ENCODE data around the gene MACF1. TPM values are rescaled to one million over a fixed set of nuclear protein-coding genes. Genes with fewer than 3 reads are reported as not detected.

The MACF1 gene
- total and polyA plus RNA-seq, 9 donors, result 198 to 352 (median 263) TPM

DNA sequence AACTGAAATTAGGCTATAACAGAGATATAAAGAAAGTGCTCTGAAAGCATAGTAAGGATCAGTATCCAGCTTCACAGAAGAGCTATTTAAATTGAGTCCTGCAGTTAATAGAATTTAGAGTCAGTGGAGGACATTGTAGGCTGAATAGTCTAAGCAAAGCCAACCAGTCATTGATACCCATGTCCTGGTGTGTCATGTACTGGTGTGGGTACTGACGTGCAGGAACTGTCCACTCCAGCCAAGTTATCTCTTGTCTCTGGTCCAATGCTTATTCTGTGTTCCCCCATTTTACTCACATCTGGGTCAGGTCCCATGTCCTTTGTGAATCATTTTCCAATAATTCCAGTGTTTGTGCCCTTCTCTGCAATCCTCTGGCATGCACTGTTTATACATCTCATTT, 90.0 kb downstream of the MACF1 start:
- DNase-seq, result no peak

DNA sequence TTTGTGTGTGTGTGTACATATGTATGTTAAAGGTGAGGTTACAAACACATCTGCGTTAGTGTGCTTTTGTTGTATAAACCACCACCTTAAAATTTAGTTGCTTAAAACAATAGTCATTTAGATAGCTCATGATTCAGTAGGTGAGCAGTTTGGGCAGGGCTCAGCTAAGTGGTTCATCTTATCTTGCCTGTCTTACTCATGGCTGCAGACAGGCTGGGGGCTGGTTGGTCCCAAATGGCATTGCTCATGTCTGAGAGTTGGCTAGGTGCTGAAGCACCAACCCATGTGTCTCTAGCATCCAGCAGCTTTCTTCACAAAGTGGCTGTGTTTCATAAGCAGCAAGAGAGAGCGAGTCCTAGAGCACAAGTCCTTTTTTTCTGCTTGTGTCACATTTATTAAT, 91.4 kb downstream of the MACF1 start:
- no peak for DNase-seq
- H3K27ac ChIP-seq (ENCODE audit: low read length), result no peak overlapping the region
- no peak overlapping the region for H3K4me3 ChIP-seq (ENCODE audit: low read length)
- no peaks in the 10 kb centered on the region for H3K4me1 ChIP-seq (ENCODE audit: control insufficient read depth, insufficient read depth, low read length)
- no peaks in the 10 kb centered on the region for H3K27me3 ChIP-seq (ENCODE audit: control insufficient read depth, insufficient read depth, low read length)
- H3K9me3 ChIP-seq (replicated peaks; ENCODE audit: control insufficient read depth, low read depth, low read length), result no peaks in the 10 kb centered on the region
- WGBS (ENCODE audit: insufficient coverage), result 100% methylated on average over 1 of the region's 2 CpGs
- peaks cover 64% of the 10 kb centered on the region for H3K36me3 ChIP-seq (ENCODE audit: control insufficient read depth, insufficient read depth, low read length)

More for the DNA sequence above, 90.0 kb downstream of the MACF1 start:
- H3K27me3 ChIP-seq (ENCODE audit: control insufficient read depth, insufficient read depth, low read length), result no peaks in the 10 kb centered on the region
- WGBS (ENCODE audit: insufficient coverage), result 80% methylated on average over 1 of the region's 1 CpG
- peaks cover 54% of the 10 kb centered on the region for H3K36me3 ChIP-seq (ENCODE audit: control insufficient read depth, insufficient read depth, low read length)
- H3K4me1 ChIP-seq (ENCODE audit: control insufficient read depth, insufficient read depth, low read length), result no peaks in the 10 kb centered on the region
- no peak overlapping the region for H3K4me3 ChIP-seq (ENCODE audit: low read length)
- H3K9me3 ChIP-seq (replicated peaks; ENCODE audit: control insufficient read depth, low read depth, low read length), result no peaks in the 10 kb centered on the region
- no peak overlapping the region for H3K27ac ChIP-seq (ENCODE audit: low read length)

DNA sequence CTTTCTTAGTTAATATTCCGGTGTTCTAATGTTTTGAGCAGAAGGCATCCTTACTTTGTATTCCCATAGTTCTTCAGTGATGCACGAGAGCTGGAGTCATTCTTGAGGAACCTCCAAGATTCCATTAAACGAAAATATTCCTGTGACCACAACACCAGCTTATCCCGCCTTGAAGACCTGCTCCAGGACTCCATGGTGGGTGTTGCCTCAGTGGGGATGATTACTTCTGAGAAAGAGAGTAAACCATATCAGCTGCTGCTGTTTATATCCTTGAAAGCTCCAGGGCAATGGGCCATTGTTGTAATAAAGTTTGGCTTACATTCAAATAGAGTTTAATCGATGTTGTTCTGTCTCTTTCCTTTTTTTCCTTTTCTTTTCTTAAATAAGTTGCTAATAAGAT, 93.1 kb downstream of the MACF1 start:
- H3K4me1 ChIP-seq (ENCODE audit: control insufficient read depth, insufficient read depth, low read length), result no peaks in the 10 kb centered on the region
- peak; percentile 14 for DNase-seq
- H3K36me3 ChIP-seq (ENCODE audit: control insufficient read depth, insufficient read depth, low read length), result peaks cover 61% of the 10 kb centered on the region

DNA sequence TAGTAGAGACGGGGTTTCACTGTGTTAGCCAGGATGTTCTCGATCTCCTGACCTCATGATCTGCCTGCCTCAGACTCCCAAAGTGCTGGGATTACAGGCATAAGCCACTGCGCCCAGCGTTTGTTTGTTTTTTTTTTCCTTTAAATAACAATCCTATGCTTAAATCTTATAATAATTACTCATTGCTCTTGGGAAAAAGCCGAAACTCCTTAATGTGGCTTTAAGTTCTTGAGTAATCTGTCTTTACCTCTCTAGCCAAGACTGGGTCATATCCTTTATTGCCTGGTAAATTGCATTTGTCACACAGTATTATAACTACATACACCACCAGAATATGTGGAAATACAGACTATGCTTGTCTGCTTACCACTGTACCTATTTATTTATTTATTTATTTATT, 97.1 kb downstream of the MACF1 start:
- Histone ChIP-seq H3K4me3 (ENCODE audit: low read length) (no peak overlapping the region), H3K9me3 (replicated peaks; ENCODE audit: control insufficient read depth, low read depth, low read length) (no peaks in the 10 kb centered on the region), H3K27me3 (ENCODE audit: control insufficient read depth, insufficient read depth, low read length) (no peaks in the 10 kb centered on the region), H3K36me3 (ENCODE audit: control insufficient read depth, insufficient read depth, low read length) (peaks cover 40% of the 10 kb centered on the region), H3K4me1 (ENCODE audit: control insufficient read depth, insufficient read depth, low read length) (no peaks in the 10 kb centered on the region), H3K27ac (ENCODE audit: low read length) (no peak overlapping the region)
- WGBS (ENCODE audit: insufficient coverage), result no CpG with 5 or more reads among the region's 5 CpGs
- no peak for DNase-seq

More for the DNA sequence above, 93.1 kb downstream of the MACF1 start:
- Histone ChIP-seq H3K27me3 (ENCODE audit: control insufficient read depth, insufficient read depth, low read length) (no peaks in the 10 kb centered on the region), H3K4me3 (ENCODE audit: low read length) (no peak overlapping the region), H3K9me3 (replicated peaks; ENCODE audit: control insufficient read depth, low read depth, low read length) (no peaks in the 10 kb centered on the region), H3K27ac (ENCODE audit: low read length) (no peak overlapping the region)
- no CpG with 5 or more reads among the region's 5 CpGs for WGBS (ENCODE audit: insufficient coverage)

DNA sequence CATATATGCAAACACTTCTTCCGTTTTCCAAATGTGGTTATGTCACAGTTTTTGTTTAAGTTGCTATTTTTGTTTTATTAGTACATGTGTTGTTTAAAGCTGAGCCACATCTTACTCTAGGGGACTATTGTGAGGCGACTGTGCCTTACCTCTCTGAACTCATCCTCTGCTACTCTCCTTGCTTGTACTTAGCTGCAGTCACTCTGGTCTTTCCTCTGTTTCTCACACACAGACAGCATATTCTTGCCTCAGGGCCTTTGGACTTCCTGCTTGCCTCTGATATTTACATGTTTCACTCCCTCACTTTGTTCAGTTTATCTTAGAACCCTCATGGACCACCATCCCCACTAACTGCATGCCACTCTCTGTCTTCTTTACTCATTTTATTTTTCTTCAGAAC, 101.1 kb downstream of the MACF1 start:
- Histone ChIP-seq H3K4me3 (ENCODE audit: low read length) (no peak overlapping the region), H3K4me1 (ENCODE audit: control insufficient read depth, insufficient read depth, low read length) (no peaks in the 10 kb centered on the region), H3K36me3 (ENCODE audit: control insufficient read depth, insufficient read depth, low read length) (peaks cover 34% of the 10 kb centered on the region), H3K27ac (ENCODE audit: low read length) (no peak overlapping the region), H3K27me3 (ENCODE audit: control insufficient read depth, insufficient read depth, low read length) (no peaks in the 10 kb centered on the region), H3K9me3 (replicated peaks; ENCODE audit: control insufficient read depth, low read depth, low read length) (no peaks in the 10 kb centered on the region)
- no peak for DNase-seq
- no CpG with 5 or more reads among the region's 2 CpGs for WGBS (ENCODE audit: insufficient coverage)

DNA sequence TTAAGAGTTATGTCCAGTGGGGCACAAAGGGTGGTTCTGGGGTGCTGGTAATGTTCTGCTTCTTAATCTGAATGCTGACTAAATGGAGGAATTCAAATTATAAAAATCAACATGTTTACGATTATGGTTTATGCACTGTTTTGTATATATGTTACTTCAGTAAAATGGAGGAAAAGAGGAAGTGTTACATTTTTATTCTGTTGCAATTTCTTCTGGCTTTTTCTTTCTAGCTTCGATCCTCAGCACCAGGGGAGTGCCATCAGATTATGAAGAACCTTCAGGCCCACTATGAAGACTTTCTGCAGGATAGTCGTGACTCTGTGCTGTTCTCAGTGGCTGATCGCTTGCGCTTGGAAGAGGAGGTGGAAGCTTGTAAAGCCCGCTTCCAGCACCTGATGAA, 105.5 kb downstream of the MACF1 start:
- Histone ChIP-seq H3K27ac (ENCODE audit: low read length) (no peak overlapping the region), H3K9me3 (replicated peaks; ENCODE audit: control insufficient read depth, low read depth, low read length) (no peaks in the 10 kb centered on the region), H3K27me3 (ENCODE audit: control insufficient read depth, insufficient read depth, low read length) (no peaks in the 10 kb centered on the region), H3K4me3 (ENCODE audit: low read length) (no peak overlapping the region), H3K36me3 (ENCODE audit: control insufficient read depth, insufficient read depth, low read length) (peaks cover 30% of the 10 kb centered on the region), H3K4me1 (ENCODE audit: control insufficient read depth, insufficient read depth, low read length) (no peaks in the 10 kb centered on the region)
- DNase-seq, result no peak
- WGBS (ENCODE audit: insufficient coverage), result 100% methylated on average over 4 of the region's 6 CpGs

DNA sequence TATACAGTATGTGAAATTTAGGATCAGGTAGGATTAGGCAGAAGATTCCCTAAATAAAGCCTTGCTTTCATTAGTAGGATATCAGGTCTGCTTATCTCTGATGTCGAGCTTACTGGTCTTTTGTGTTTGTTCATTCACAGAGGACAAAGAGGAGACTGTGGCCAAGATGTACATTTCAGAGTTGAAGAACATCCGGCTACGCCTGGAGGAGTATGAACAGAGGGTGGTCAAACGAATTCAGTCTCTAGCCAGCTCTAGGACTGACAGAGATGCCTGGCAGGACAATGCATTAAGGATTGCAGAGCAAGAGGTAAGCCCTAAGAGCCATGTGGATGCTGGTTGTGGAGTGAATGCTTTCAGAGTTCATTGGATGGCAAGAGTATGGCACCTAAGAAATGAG, 106.2 kb downstream of the MACF1 start:
- DNase-seq, result no peak
- Histone ChIP-seq H3K36me3 (ENCODE audit: control insufficient read depth, insufficient read depth, low read length) (peaks cover 32% of the 10 kb centered on the region), H3K4me1 (ENCODE audit: control insufficient read depth, insufficient read depth, low read length) (no peaks in the 10 kb centered on the region), H3K9me3 (replicated peaks; ENCODE audit: control insufficient read depth, low read depth, low read length) (no peaks in the 10 kb centered on the region), H3K27me3 (ENCODE audit: control insufficient read depth, insufficient read depth, low read length) (no peaks in the 10 kb centered on the region), H3K27ac (ENCODE audit: low read length) (no peak overlapping the region), H3K4me3 (ENCODE audit: low read length) (no peak overlapping the region)
- 91% methylated on average over 4 of the region's 4 CpGs for WGBS (ENCODE audit: insufficient coverage)

DNA sequence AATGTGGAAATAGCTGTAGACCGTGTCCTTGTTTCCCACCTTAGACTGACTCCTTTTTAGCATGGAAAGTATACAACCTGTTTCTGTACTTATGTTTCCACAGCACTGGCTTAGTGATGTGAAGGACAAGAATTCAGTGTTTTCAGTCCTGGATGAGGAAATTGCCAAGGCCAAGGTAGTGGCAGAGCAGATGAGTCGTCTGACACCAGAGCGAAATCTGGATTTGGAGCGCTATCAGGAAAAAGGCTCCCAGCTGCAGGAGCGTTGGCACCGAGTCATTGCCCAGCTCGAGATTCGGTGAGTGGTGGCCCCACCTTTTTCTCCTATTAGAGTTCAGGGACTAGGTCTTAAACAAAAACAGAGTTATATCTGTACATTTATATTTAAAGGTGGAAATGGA, 112.6 kb downstream of the MACF1 start:
- Histone ChIP-seq H3K36me3 (ENCODE audit: control insufficient read depth, insufficient read depth, low read length) (peaks cover 50% of the 10 kb centered on the region), H3K4me1 (ENCODE audit: control insufficient read depth, insufficient read depth, low read length) (no peaks in the 10 kb centered on the region), H3K4me3 (ENCODE audit: low read length) (no peak overlapping the region), H3K27me3 (ENCODE audit: control insufficient read depth, insufficient read depth, low read length) (no peaks in the 10 kb centered on the region), H3K27ac (ENCODE audit: low read length) (no peak overlapping the region), H3K9me3 (replicated peaks; ENCODE audit: control insufficient read depth, low read depth, low read length) (no peaks in the 10 kb centered on the region)
- 71% methylated on average over 3 of the region's 8 CpGs for whole genome bisulfite sequencing (ENCODE audit: insufficient coverage)
- DNase-seq, result no peak

DNA sequence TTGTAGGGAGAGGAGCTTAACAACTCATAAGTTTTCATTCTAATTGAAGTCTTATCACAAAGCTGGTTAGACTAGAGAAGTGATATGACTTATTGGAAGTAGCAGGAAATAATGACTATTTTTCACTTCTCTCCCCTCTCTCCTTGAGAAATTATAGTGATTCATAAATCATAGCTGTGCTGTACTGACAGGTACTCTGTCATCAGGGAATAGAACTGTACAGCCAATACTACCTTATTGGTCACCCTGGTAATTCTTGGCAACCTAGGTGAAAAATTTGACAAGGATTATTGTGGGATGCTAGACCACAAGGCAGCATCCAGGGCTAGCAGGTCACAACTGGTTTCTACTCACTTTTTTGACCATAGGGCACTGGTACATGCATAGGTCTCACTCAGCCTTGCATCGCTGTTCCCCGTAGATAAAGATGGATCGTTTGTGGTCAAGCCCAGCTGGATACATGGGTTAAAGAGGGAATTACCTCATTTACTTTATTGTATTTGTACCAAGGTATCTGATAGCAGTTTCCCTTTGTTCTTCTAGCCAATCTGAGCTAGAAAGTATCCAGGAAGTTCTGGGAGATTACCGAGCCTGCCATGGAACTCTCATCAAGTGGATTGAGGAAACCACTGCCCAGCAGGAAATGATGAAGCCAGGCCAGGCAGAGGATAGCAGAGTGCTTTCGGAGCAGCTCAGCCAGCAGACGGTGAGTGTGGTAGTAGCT, 113.6 kb downstream of the MACF1 start:
- H3K4me1 ChIP-seq (ENCODE audit: control insufficient read depth, insufficient read depth, low read length), result no peaks in the 10 kb centered on the region
- H3K36me3 ChIP-seq (ENCODE audit: control insufficient read depth, insufficient read depth, low read length), result peaks cover 59% of the 10 kb centered on the region
- no peaks in the 10 kb centered on the region for H3K27me3 ChIP-seq (ENCODE audit: control insufficient read depth, insufficient read depth, low read length)
- H3K9me3 ChIP-seq (replicated peaks; ENCODE audit: control insufficient read depth, low read depth, low read length), result no peaks in the 10 kb centered on the region
- peak; percentile 55 for DNase-seq
- H3K4me3 ChIP-seq (ENCODE audit: low read length), result no peak overlapping the region
- peak overlapping the region; percentile 30 for H3K27ac ChIP-seq (ENCODE audit: low read length)
- 0% methylated on average over 1 of the region's 6 CpGs for WGBS (ENCODE audit: insufficient coverage)

DNA sequence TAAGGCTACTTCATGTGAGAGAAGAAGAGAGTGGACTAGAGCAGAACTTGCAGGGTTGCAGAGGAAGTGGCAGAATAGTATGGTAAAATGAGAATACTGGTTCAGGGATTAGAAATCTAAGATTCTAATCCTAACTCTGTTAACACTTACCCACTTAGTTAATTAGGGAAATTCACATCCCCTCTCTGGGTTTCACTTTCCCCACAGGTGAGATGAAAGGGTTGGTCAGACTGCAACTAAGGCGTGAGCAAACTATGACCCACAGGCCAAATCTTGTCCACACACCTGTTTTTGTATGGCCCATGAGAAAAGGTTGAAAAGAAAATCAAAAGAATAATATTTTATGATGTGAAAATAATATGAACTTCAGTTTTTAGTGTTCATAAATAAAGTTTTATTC, 117.5 kb downstream of the MACF1 start:
- Histone ChIP-seq H3K4me1 (ENCODE audit: control insufficient read depth, insufficient read depth, low read length) (no peaks in the 10 kb centered on the region), H3K36me3 (ENCODE audit: control insufficient read depth, insufficient read depth, low read length) (peaks cover 70% of the 10 kb centered on the region), H3K9me3 (replicated peaks; ENCODE audit: control insufficient read depth, low read depth, low read length) (no peaks in the 10 kb centered on the region), H3K4me3 (ENCODE audit: low read length) (no peak overlapping the region), H3K27me3 (ENCODE audit: control insufficient read depth, insufficient read depth, low read length) (no peaks in the 10 kb centered on the region), H3K27ac (ENCODE audit: low read length) (no peak overlapping the region)
- no CpG with 5 or more reads among the region's 1 CpG for WGBS (ENCODE audit: insufficient coverage)
- DNase-seq, result no peak

DNA sequence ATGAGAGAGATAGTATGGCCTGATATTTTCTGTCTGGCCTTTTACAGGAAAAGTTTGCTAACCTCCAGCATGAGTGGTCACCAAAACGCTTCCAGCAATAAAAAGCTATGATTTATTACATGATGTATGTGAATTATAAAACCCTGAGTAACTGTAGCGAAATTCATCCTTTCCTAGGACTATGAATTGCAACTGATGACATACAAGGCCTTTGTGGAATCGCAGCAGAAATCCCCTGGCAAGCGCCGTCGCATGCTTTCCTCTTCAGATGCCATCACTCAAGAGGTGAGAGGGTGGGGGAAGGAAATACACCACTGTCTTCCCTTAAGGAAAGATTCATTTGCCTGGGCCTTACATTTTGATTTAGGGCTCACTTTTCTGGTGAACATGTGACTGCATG, 117.9 kb downstream of the MACF1 start:
- 80% methylated on average over 4 of the region's 6 CpGs for WGBS (ENCODE audit: insufficient coverage)
- Histone ChIP-seq H3K4me1 (ENCODE audit: control insufficient read depth, insufficient read depth, low read length) (no peaks in the 10 kb centered on the region), H3K27me3 (ENCODE audit: control insufficient read depth, insufficient read depth, low read length) (no peaks in the 10 kb centered on the region), H3K4me3 (ENCODE audit: low read length) (no peak overlapping the region), H3K27ac (ENCODE audit: low read length) (no peak overlapping the region), H3K9me3 (replicated peaks; ENCODE audit: control insufficient read depth, low read depth, low read length) (no peaks in the 10 kb centered on the region), H3K36me3 (ENCODE audit: control insufficient read depth, insufficient read depth, low read length) (peaks cover 70% of the 10 kb centered on the region)
- DNase-seq, result no peak
